HG03095 (cell line): ENCODE data around the gene ANKRD27.

Experiments used
- ATAC-seq: cut with Tn5 transposase; IDR thresholded peaks from one replicate; pipeline ENCODE4 v1.9.1; 2021; ENCODE audit warnings: moderate library complexity; ENCODE audit not compliant: unreplicated experiment

Gene ANKRD27

DNA sequence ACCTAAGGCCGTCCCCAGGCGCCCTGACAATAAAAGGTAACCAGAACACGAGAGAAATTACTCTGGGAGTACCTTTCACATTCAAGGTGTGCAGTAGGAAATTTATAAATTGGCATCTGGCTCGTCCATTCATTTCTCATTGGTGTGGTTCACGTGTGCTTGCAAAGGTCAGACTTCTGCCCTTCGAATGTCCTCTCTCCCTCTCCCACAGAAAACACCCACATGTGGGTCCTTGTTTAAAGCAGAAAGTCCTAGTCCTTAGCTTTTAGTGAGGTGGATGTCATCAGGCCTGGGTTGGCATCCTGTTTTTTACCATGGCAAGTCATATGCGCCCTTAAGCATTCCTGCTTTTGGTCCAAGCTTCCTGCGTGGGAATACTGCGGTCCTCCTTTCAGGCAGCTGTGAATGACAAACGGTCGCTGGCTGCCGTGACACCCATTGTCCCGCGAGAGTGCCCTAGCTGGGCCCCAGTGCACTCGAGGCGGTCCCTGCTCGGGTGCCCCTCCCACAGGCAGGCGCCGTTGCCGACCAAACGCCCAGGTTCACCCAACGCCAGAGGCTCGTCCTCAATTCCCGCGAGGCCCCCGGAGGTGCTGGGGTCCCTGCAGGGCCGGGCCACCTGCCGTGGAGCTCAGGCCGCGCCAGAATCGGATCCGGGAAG, 16.4 kb upstream of the ANKRD27 start, which contains the start of gene NUDT19:
NUDT19 (plus strand) TSS at position 531 of the 661 bp plus-strand sequence. CDS start 140 bp downstream, outside the sequence.
- ATAC-seq: peak; percentile 90

GRCh38 chr19:32688311-32688710, 13.3 kb upstream of the ANKRD27 start:
- no peak for ATAC-seq

DNA sequence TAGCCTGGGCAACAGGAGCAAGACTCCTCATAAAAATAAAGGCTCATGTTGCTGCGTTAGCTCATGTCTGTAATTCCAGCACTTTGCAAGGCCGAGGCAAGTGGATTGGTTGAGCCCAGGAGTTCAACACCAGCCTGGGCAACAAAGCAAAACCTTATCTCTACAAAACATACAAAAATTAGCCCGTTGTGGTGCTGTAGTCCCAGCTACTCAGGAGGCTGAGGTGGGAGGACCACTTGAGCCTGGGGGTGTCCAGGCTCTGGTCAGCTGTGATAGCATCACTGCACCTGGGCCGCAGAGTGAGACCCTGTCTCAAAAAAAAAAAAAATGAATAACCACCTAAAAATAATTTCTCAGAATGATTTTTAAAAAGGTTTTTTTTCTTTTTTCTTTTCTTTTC, 12.7 kb upstream of the ANKRD27 start:
- ATAC-seq: no peak

DNA sequence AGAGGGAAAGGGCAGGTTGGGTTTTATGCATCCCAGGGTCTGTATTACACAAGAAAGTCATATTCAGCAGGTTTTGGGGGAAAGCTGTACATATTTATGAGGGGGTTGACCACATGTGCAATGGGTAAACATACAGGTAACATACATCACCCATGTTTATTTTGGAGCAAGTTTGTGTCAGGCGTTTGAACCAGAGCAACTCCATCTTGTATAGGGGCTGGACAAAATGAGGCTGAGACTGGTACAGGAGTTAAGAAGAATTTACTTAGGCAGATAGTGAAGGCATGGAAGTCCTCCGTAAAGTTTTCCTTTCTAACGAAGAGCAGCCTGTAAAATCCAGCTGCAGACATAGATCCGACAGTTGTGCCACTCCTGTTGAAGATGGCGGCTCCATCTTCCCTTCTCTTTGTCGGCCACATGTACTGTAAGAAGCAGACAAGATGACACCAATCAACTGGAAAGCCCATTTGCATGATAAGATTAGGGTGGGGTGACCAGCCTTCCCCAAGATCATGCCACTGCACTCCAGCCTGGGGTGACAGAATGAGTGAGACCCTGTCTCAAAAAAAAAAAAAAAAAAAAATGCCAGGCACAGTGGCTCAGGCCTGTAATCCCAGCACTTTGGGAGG, 12.0 kb upstream of the ANKRD27 start:
- ATAC-seq: no peak

- no peak for ATAC-seq
Measured at GRCh38 chr19:32682317-32682716, 7.3 kb upstream of the ANKRD27 start.

GRCh38 chr19:32680986-32681385, 6.0 kb upstream of the ANKRD27 start:
- ATAC-seq: no peak

- ATAC-seq: no peak
Measured at GRCh38 chr19:32677657-32678056, 2.7 kb upstream of the ANKRD27 start.

GRCh38 chr19:32676895-32677359, 1.9 kb upstream of the ANKRD27 start:
- no peak for ATAC-seq

GRCh38 chr19:32676186-32676894, 1.4 kb upstream of the ANKRD27 start:
- no peak for ATAC-seq

- no peak for ATAC-seq
Measured at GRCh38 chr19:32675720-32676185, 773 bp upstream of the ANKRD27 start, which contains the start of gene RGS9BP. RGS9BP (plus strand) TSS chr19:32675848; CDS start chr19:32676264, 416 bp downstream.

DNA sequence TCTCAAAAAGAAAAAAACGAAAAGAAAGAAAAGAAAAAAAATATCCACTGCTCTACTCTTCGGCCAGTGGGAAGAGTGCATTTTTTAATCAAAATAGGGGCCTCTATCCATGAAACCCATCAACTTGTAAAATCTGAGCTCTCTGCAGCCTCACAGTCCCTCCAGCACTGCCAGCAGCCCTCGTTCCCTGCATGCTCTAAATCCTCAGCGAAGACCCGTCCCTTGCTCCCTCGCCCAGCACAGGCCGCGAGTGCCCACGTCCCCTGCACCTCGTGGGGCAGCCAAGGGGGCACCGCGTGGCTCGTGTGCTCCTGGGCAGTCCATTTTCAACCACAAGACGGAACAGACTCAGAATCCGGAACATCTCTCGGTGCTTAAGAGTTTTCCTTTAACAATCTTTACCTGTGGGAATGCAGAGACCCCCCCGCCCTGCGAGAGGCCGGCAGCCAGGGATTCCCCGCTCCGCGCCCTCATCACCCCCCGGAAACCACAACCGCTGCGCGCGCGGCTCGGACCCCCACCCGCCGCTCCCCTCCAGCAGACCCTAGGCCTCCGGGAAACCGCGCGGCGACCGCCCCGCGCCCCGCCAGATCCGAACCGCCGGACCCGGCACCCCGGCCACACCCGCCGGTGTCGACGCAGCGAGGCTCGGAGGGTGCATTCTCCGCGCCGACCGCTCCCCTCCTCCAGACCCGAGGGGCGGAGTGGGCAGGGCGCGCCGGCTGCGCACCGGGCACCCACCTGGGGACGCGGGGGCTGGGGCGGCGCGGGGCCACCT, 638 bp downstream of the ANKRD27 start:
- ATAC-seq: no peak

DNA sequence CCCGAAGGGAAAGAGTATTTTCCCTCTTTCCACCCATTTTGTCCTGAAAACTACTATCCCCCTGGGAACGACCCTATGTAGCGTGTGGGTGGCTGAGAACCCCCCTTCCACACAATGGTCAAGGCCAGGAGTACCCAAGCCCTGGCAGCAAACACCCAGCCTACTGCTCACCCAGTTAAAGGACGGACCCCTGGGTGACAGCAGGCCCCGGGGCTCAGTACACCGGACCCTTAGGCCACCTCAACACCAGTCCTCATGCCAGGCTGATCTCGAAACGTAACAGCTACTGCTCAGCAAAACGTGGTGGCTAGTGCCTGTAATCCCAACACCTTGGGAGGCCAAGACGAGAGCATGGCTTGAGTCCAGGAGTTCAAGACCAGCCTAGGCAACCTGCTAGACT, 1.4 kb downstream of the ANKRD27 start:
- no peak for ATAC-seq

- ATAC-seq: no peak
Measured at GRCh38 chr19:32672841-32673240, 2.1 kb downstream of the ANKRD27 start.

DNA sequence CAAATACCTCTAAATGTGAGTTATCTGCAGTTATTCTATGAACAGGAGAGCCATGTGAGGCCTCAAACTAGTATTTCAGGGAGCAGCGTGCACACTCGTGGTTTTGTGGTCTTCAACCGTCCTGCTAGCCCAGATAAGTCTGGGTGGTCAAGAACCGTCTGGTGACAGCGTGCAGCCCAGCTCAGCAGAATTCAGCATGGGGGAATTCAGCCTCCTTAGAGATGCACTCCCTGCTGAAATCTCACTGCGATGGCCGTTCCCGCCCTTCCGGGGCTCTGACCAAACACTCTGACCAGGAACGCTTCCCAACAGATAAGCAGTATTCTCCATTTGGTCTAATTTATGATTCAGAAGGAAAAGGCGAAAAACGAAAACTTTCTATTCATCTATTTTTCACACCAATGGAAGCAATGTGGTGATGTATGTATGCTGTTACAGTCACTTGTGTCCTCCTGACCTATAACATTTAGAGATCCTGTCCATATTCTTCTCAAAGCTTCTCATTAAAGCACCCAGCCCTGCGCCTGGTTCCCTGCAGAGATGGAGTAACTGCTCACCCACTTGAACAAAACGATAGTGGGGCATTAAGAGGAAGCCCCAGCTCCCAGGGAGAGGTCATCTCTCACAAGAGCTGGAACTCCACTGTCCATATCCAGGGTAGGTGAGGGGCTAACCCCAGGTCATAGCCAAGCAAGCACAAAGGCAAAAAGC, 2.9 kb downstream of the ANKRD27 start:
- ATAC-seq: no peak

DNA sequence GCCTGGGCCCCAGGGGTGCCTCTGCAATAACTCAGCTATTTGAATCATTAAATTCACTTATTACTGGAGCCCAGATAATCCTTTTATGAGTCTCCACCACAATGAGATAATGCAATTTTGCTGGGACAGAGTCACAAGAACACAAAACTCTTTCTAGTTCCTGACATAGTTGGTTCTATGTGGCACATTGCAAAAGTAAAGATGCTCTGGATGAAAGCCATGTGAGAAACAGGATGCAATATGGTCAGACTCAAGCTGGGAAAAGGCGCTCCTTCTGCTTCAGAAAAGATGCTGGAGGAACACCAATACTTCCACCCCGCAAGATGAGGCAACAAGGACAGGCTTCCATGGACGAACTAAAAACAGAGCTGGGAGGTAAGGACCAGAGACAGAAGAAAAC, 5.7 kb downstream of the ANKRD27 start:
- ATAC-seq: no peak

- no peak for ATAC-seq
Measured at GRCh38 chr19:32666084-32666483, 8.9 kb downstream of the ANKRD27 start.

DNA sequence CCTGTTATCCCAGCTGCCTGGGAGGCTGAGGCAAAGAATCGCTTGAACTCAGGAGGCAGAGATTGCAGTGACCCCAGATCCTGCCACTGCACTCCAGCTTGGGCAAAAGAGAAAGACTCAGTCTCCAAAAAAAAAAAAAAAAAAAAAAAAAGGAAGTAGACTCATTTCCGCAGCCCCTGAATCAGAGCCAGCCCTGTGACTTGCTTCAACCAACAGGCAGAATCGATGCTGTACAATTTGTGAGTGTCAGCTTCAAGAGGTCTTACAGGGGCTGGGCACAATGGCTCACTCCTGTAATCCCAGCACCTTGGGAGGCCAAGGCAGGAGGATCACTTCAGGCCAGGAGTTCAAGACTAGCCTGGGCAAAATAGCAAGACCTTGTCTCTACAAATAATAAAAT, 12.8 kb downstream of the ANKRD27 start:
- ATAC-seq: no peak

GRCh38 chr19:32661318-32661717, 13.7 kb downstream of the ANKRD27 start:
- no peak for ATAC-seq

DNA sequence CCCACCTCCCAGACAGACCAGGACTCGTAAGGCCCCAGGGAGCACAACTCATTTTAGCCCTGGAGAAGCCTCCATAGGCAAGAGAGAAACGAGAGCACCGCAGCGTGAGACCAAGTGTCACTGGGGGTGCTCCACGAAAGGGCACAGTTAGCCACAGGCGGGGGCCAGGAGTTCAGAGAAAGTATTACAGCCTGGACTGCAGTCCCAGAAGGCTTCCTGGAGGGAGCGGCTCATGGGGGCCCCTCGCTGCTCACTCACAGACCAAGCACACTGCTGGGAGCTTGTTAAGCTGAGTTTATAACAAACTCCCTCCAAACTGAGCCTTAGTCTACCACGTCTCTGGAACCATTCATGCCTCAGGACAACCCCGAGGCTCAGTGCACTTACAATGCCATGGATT, 16.5 kb downstream of the ANKRD27 start:
- ATAC-seq: no peak

DNA sequence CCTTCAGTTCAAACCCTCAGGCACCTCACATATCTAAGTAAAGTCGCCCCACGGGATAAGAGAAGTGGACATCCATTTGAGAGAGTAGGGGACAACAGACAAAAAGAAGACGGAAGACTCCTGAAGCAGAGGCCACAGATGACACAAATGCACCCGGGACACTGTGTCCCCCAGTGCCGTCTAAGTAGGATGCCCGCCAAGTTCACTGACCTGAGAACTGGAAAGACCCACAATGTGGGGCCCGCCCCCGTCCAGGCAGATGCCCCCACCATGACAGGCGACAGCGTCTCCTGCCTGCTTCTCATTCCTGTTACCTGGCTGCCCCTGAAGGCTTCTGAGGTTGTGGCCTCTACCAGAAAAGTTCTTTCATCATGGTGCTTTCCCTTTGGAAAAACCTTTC, 16.9 kb downstream of the ANKRD27 start:
- no peak for ATAC-seq
